Vagina (tissue), 2 donors: ENCODE measurements around the gene TINCR.

Experiments used
- CTCF ChIP-seq, 3 experiments: fragments of 450-650 bp in 2 of 3; fragments of 200-600 bp in 1 of 3; sonication (generic) in 1 of 3; IDR thresholded peaks; one replicate each; pipeline ENCODE4 v1.5.1; 2017 to 2019; ENCODE audit warnings: antibody characterized with exemption in 3 of 3, mild to moderate bottlenecking in 2 of 3, moderate library complexity in 2 of 3
- POLR2A ChIP-seq, 2 donors: fragments of 450-650 bp; IDR thresholded peaks; one replicate each; pipeline ENCODE4 v1.6.1; 2017; ENCODE audit warnings: antibody characterized with exemption in 2 of 2, mild to moderate bottlenecking in 2 of 2, moderate library complexity in 2 of 2
- POLR2AphosphoS5 ChIP-seq, 2 donors: sonication (generic); formaldehyde crosslinking; IDR thresholded peaks; one replicate each; pipeline ENCODE4 v1.9.0; 2017; ENCODE audit warnings: antibody characterized with exemption in 2 of 2, mild to moderate bottlenecking in 2 of 2, low read depth in 1 of 2; ENCODE audit not compliant: insufficient read depth in 1 of 2

GRCh38 chr19:5608291-5608690 is 40.5 kb upstream of the TINCR start:
- no peak for TF ChIP-seq CTCF (IDR thresholded peaks at IDR 0.05)
- TF ChIP-seq POLR2AphosphoS5 (IDR thresholded peaks at IDR 0.05; ENCODE audit: insufficient read depth in 1 of 2, low read depth in 1 of 2): no peak
- TF ChIP-seq POLR2A (IDR thresholded peaks at IDR 0.05): no peak
